ENCODE results near the gene QKI. TPM values are rescaled to one million over a fixed set of nuclear protein-coding genes. Genes with fewer than 3 reads are reported as not detected.
A peak's percentile ranks its signal among the peaks of the same experiment; 100 is the strongest.
"Not testable (repeated sequence)": the region's sequence is repeated elsewhere in the genome, so short reads cannot be mapped to it uniquely, and the experiment has no call there.

Gene QKI
- total RNA-seq = 111 TPM

DNA sequence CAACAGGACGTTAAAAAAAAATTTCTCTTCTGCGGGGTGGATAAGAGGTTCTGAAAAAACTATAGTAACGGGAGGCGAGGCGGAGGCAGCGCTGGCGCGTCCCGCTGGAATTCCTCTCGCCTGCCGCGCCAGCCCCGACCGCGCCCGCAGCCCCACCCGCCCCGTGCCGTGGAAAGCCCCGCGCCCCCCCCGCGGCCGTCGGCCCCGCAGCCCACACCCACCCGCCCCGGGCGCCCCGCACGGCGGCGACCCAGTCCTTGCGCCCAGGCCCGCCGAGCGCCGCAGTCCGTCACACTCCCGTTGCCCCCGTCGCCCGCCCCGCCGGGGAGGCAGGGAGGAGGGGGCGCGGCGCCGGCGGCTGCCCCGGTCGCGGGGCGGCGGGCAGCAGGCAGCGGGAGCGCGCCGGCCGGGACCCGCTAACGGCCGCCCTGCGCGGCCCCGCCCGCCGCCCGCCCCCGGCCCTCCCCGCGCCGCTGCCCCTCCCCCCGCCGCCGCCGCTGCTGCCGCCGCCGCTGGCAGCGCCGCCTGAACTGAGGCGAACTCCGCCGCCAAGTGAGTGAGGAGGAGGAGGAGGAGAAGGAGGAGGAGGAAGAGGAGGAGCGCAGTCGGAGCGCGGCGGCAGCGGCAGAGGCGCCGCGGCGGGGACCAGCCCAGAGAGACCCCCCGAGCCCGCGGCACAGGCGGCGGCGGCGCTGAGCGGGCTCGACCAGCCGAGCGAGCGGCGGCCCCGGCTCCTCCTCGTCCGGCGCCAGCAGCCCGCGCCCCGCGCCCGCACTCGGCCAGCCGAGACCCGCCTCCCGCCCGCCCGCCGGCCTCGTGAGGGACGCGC, at the start of gene QKI:
Gene QKI, plus strand, starts transcription at position 602 of the 829 bp plus-strand sequence. CDS start 476 bp downstream, outside the sequence.
- DNase-seq (ENCODE audit: low read depth in 2 of 3, low spot score in 2 of 3) = peak; percentile 62 to 74 (median 74)

DNA sequence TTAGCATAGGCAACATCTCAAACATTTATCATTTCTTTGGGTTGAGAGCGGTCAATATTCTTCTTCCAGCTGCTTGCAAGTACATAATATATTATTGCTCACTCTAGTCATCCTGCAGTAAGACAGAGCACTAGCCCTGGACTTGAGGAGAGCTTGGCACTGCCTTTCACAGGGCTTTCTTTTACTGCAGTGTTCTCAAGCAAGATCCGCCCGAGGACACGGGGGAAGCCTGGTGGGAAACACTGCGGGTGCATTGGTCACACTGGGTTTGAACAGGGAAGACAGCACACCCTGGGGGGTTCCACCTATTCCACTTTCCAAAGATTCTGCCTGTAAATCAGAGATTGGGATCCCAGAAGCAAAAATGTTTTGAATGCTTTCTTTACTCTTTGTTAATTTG, 48.2 kb upstream of the QKI start:
- no peak for DNase-seq (ENCODE audit: low read depth in 2 of 3, low spot score in 2 of 3)

DNA sequence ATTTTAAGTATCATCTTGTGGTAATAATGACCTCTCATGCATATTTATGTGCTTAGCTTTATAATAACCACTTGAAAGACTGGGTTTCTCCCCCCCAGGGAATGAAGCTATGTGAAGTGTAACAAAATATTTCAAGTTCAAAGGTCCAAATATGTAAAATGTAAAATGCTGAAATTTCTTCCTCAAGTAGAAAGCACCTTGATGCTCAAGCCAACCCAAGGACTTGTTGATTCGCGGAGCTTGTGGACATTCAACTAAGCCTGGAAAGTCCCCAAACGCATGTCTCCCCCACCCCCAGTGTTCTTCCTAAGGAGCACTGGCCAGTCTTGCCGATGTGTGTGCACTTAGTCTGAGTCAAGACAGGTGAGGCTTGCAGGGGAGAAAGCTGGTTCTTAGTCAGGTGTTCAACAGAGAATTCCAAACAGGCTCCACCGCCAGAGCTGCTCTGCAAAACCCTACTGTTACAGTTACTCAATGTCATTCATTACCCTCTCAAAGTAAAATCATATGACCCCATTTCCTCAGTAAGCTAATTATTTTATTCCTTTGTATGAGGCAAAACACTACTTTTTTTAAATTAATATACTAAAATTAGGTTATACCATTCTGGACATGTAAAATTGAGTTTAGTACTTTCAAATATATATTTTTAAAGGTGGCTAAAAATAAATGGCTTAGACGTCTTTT, 46.9 kb upstream of the QKI start:
- no peak for DNase-seq (ENCODE audit: low read depth in 2 of 3, low spot score in 2 of 3)

DNA sequence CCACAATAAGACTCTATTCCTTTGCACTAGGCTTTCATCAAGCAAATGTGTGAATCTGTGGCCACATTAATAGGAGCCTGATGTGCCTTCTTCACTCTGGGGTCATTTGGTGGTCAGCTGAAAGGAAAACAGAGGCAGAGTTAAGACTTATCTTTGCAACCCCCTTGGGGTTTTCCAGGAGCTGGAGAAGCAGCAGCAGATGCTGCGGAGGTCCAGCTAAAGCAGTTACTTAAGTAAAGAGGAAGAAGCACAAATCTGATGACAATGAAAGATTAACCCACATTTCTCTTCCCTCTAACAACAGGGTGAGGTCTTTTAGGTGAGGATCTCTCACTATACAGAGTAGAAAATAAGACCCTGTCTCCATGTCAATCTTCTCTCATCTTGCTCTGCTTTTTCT, 45.4 kb upstream of the QKI start:
- no peak for DNase-seq (ENCODE audit: low read depth in 2 of 3, low spot score in 2 of 3)

DNA sequence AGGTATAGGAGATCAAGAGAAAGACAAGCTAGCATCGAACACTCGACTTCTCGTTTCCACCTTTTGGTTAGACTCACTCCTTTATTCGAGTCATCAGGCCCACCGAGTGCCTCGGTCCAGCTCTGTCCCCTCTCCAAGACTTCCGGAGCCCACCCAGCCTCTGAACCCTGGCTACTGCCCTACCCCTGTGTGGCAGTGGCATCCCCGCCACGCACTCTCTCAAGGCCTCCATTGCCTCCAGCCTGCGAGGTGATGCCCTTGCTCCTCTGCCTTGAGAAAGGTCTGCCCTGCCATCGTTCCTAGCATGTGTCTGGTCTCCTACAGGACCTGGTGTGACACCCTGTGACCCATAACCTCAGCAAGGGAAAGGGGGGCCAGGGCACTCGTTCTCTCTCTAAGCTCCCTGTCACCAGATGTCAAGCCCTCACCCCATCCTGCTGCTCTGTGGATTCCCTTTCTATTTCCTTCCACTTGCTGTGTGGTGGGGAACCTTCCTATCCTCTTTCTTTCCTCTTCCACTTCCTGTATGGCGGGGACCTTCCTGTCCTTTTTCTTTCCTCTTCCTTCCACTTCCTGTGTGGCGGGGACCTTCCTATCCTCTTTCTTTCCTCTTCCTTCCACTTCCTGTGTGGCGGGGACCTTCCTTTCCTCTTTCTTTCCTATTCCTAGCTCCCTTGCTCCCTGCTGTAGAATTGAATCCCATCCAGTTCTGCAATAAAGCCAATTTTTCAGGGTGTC, 44.7 kb upstream of the QKI start:
- no peak for DNase-seq (ENCODE audit: low read depth in 2 of 3, low spot score in 2 of 3)

DNA sequence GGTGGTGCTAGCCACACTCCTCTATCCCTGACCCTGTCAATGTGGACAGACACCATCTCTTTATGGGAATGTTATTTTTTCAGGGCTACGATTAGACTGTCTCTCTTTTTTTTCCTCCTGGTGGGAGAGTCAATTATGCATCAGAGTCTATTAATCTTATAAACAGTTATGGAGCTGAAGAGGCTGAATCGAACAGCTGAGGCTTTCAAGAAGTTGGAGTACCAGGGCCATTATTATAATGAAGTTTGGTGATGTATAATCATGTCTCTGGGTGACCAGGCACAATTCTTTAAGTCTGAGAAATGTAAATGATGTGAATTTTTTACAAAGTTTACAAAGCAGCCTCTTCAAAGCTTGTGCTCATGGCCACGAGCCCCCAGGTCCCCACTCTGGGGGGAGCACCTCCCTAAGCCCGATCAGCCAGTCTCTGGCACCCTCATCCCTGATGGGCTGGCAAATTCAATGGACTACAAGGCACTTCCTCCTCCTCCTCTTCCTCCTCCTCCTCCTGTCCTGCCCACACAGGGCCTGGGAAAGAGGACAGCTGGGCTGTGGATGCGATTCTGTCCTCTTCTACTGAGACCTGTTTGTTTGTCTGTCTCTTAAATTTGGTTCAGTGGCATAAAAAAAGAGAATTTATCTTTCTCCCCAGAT, 43.9 kb upstream of the QKI start:
- no peak for DNase-seq (ENCODE audit: low read depth in 2 of 3, low spot score in 2 of 3)

DNA sequence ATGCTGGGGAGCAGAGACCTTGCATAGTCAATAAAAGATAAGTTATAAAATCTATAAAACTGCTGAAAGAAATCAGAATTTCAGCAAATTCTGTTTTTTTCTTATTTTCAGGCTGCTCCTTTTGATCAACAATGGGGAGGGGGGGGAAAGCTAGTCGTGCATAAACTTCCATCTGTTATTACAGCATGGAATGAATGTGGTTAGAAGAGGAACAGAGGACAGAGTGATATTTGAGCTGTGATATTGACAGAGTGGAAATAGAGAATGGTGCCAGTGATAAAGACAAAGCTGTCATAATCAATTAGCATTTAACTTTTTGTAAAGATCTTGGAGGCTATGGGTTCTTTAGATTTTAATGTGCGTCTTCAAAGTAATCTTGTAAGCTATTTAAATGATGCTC, 43.4 kb upstream of the QKI start:
- no peak for DNase-seq (ENCODE audit: low read depth in 2 of 3, low spot score in 2 of 3)

DNA sequence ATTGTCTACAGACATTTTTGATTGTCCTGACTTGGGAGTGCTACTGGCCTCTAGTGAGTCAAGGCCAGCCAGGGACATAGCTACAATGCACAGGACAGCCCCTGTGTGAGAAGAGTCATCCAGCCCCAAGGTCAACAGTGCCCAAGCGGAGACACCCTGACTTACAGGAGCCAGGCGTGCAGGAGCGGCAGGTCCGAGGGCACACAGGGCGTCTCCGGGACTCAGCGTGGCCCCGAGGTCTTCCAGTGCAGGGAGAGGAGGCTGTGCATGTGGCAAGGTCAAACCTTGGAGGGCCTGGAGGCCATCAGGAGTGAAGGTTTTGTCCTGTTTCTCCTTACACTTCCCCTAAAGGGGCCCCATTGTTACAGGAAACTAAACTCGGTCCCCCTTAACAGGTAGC, 41.3 kb upstream of the QKI start:
- no peak for DNase-seq (ENCODE audit: low read depth in 2 of 3, low spot score in 2 of 3)

DNA sequence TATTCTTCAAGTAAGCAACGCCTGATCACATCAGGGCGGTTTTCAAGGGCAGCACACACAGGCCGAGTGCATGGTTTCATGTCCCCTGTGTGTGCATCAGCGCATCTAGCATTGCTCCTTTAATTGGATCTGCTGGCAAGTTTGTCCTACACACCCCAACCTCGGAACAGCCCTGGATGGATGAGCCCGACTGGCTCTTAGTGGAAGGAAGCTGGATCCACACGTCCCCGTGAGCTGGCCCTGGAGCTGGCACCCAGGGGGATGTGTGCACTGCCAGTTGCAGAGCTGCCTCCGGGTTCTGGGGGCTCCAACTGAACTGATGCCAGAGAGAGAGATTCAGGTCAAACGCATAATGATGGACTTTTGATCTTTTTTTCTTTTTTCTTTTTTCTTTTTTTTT, 39.2 kb upstream of the QKI start:
- no peak for DNase-seq (ENCODE audit: low read depth in 2 of 3, low spot score in 2 of 3)

DNA sequence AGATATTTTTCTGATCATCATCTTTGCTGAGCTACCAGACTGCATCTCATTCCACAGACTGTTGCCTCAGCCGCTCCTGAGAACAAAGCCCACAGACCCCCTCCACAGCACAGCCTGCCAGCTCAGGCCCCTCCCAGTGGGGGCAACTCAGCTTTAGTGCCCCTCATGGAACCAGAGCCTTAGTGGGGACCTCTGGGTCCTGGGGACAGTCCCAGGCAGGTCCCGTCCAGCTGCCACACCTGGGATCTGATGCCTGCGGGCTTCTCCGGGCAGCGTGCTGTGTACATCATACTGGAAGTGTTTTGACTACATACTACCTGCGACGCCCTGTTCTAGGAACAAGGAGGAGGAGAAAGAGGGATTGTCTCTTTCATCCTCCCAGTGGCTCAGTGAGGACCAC, 38.3 kb upstream of the QKI start:
- DNase-seq (ENCODE audit: low read depth in 2 of 3, low spot score in 2 of 3) = no peak

DNA sequence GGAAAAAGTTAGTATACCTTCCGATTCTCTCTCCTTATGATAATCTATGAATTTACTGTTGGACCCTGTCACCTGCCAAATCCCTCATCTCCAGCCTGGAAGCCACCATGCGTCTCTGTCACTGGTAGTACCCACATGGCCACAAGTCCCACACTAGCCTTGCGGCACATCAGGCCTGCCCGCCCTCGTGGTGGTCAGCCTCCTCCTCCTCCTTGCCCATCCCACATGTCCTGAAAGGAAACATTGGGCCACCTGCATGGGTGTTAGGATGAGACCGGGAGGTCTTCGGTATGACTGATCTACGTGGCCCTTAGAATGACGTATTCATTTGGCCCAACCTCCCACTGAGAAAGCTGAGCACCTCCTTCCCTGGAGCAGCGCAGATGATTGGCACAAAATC, 37.0 kb upstream of the QKI start:
- no peak for DNase-seq (ENCODE audit: low read depth in 2 of 3, low spot score in 2 of 3)

DNA sequence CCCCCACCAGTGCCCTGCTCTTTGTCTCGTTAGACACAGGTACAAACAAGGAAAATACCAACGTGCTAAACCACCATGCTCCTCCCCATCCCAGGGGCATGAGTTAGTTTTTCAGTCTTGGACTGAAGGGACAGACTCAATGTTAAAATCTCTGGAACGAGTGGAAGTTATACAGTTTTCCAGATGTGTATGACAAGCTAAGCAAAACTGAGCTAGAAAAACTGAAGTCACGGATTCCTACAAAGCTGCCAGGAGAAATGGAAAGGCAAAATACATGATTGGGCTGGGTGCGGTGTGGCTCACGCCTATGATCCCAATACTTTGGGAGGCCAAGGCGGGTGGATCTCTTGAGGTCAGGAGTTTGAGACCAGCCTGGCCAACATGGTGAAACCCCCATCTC, 34.3 kb upstream of the QKI start:
- DNase-seq (ENCODE audit: low read depth in 2 of 3, low spot score in 2 of 3) = no peak

DNA sequence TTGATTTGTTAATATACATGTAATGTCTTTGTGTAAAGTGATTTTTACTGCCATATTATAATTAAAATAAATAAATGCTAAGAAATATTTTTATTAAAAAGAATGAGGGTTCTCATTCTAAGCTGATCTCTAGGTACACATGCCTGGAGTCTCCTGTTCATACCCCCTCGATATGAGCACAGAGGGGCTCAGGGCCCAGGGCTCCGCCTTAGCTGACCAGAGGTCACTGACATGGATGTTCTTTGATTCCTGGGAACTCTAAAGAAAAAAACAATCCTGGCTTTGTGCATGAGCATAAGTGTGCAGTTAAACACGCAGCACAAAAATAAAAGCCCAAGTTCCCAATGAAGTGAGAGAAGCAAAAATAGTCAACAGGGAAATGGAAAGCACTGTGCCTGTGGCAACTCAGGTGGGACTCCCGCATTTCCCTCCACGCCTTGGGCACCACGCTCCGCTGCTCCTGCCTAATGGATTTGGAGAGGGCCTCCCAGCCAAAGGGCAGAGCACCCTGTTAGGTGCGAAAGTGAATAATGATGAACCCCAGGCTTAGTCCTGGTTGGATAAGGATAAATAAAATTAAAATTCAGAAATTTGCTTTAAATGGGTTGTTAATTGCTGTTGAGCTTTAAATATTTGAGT, 33.3 kb upstream of the QKI start:
- DNase-seq (ENCODE audit: low read depth in 2 of 3, low spot score in 2 of 3) = no peak

DNA sequence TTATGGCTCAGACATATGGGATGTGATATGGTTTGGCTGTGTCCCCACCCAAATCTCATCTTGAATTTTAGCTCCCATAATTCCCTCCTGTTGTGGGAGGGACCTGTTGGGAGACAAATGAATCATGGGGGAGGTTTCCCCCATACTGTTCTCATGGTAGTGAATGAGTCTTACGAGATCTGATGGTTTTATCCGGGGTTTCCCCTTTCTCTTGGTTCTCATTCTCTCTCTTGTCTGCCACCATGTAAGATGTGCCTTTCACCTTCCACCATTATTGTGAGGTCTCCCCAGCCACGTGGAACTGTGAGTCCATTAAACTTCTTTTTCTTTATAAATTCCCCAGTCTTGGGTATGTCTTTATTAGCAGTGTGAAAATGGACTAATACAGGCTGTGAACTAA, 31.1 kb upstream of the QKI start:
- DNase-seq (ENCODE audit: low read depth in 2 of 3, low spot score in 2 of 3) = not testable (repeated sequence)

DNA sequence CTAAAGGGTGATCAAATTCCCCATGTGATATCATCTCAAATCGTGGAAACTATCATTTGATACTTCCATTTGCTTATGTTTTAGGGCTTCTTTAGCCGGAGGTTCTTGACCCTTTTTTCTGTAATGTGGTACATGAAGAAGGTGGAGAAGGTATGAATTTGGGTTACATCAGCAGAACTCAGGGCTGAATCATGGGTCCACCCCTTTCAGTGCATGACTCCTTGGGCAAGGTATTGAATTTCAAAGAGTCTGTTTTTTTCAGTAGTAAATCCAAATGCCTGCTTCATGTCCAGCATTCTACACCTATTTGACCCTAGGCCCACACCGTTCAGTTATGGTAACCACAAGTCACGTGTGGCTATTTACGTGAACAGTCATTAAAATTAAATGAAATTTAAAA, 30.6 kb upstream of the QKI start:
- DNase-seq (ENCODE audit: low read depth in 2 of 3, low spot score in 2 of 3) = no peak

DNA sequence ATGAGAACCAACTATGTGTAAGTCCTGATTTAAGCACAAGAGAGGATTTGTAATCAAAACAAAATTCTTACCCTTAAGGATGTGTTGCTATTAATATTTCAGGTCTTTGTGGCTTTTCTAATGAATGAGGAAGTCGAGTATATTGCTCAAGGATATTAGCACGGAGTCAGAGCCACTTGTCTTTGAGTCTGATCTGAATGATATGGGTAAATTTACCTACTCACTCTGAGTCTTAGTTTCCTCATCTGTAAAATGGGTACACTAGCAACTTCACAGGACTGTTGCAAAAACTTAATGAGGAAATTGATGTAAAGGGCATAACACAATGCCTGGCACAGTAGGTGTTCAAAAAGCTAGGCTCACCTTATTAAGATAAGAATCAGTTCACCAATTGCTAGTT, 30.0 kb upstream of the QKI start:
- peak in 1 of 3 donors; percentile 26 for DNase-seq (ENCODE audit: low read depth in 2 of 3, low spot score in 2 of 3)

DNA sequence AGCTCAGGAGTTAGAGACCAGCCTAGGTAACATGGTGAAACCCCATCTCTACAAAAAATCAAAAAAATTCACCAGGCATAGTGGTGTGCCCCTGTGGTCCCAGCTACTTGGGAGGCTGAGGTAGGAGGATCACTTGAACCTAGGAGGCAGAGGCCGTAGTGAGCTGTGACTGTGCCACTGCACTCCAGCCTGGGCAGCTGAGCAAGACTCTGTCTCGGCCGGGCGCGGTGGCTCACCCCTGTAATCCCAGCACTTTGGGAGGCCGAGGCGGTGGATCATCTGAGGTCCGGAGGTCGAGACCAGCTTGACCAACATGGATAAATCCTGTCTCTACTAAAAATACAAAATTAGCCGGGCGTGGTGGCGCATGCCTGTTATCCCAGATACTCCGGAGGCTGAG, 29.0 kb upstream of the QKI start:
- DNase-seq (ENCODE audit: low read depth in 2 of 3, low spot score in 2 of 3) = not testable (repeated sequence)

DNA sequence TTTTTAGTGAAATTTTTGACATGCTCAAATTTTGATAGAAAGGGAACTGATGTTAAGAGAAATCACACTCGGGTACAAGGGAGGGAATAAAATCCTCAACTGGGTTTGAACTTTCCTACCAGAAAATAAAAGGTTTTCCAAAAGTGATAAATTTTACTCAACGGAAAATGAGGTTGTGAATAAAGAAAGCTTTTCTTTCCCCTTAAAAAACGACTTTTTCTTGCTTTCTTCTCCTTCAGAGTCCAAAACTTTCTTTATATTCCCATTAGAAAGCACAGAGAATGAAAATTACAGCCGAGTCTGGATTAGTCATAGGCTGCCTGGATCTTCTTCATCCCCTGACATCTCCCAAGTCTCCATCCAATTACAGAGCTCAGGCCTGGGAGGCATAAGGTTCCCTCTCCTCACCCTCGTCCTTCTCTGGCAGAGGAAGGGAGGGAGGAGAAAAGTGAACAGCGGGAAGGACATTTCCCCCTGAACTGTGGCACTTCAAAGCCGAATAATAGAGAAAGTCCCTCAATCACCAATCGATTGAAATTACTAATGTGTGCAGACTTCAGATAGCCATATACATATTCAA, 28.1 kb upstream of the QKI start:
- DNase-seq (ENCODE audit: low read depth in 2 of 3, low spot score in 2 of 3) = no peak

DNA sequence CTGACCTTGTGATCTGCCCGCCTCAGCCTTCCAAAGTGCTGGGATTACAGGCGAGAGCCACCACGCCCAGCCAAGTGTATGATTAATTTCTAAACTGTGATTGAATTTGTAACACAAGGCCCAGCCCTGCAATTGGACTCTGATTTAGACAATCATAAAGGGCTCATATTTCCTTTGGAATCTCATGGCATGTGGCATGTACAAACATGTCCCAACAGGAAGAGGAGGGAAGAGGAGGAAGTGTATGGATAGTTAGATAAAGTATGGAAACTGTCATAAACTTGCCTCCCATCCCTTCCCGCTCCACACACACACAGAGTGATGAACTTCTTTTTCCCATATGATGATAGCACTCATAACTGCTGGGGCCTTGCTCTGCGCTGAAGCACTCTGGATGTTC, 27.2 kb upstream of the QKI start:
- DNase-seq (ENCODE audit: low read depth in 2 of 3, low spot score in 2 of 3) = no peak

DNA sequence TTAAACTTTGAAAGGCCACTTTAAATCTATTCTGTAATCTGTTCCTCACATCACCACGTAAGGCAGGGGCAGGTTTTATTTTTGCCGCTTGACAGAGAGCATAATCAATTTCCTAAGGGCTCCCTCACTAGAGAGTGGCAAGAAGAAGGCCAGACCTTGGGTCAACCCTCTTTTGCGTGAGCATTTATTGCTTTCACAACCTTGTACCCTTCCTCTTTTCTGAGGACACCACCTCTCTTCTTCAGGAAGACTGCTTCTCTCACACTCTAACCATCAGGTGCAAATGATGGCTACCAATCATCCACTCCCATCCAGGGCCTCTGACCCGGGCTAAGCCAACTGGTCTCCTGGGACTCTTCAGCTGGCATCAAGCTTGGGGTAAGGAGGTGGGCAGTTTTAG, 25.2 kb upstream of the QKI start:
- DNase-seq (ENCODE audit: low read depth in 2 of 3, low spot score in 2 of 3) = no peak
